GM18951 (cell line): ENCODE data around the gene KIF22.
"Not testable (repeated sequence)": the region's sequence is repeated elsewhere in the genome, so short reads cannot be mapped to it uniquely, and the experiment has no call there.

Experiments
- POLR2A ChIP-seq: IDR thresholded peaks from 4 replicates; pipeline ENCODE4 v1.6.1; 2011; ENCODE audit warnings: mild to moderate bottlenecking; ENCODE audit not compliant: insufficient read length, insufficient read depth; ENCODE audit errors: extremely low read depth
- in situ Hi-C: fragments of 300-500 bp; cut with MboI; formaldehyde crosslinking; loops from one replicate; pipeline ENCODE4 v1.12.0; 2022; ENCODE audit warnings: low sequenced_read_pairs, mixed read lengths, inconsistent platforms; ENCODE audit not compliant: unreplicated experiment

KIF22 gene

GRCh38 chr16:29819506-29819905, 29.0 kb downstream of the KIF22 start:
- no peak for TF ChIP-seq POLR2A
- in situ Hi-C loops, result no loop called here

- TF ChIP-seq POLR2A, result peak; percentile 64
Observed at GRCh38 chr16:29820271-29820701, 29.7 kb downstream of the KIF22 start, which contains the start of gene MVP. MVP (plus strand) TSS chr16:29820462; CDS start chr16:29830550, 10,088 bp downstream.

GRCh38 chr16:29820730-29821642, 30.4 kb downstream of the KIF22 start:
- in situ Hi-C loops, result no loop called here
- TF ChIP-seq POLR2A, result peak; percentile 74

More at GRCh38 chr16:29820271-29820701, 29.7 kb downstream of the KIF22 start, which contains the start of gene MVP:
- in situ Hi-C loops, result no loop called here

- TF ChIP-seq POLR2A, result no peak
- in situ Hi-C loops, result no loop called here
Observed at GRCh38 chr16:29821643-29822115, 31.1 kb downstream of the KIF22 start.

GRCh38 chr16:29824589-29825144, 34.1 kb downstream of the KIF22 start:
- no peak for TF ChIP-seq POLR2A
- in situ Hi-C loops, result no loop called here

- in situ Hi-C loops, result no loop called here
- TF ChIP-seq POLR2A, result no peak
Observed at GRCh38 chr16:29825145-29826044, 34.8 kb downstream of the KIF22 start.

- in situ Hi-C loops, result no loop called here
- TF ChIP-seq POLR2A, result no peak
Observed at GRCh38 chr16:29826342-29826695, 35.8 kb downstream of the KIF22 start.

GRCh38 chr16:29830774-29831173, 40.2 kb downstream of the KIF22 start:
- in situ Hi-C loops, result no loop called here
- TF ChIP-seq POLR2A, result no peak

- no peak for TF ChIP-seq POLR2A
- in situ Hi-C loops, result no loop called here
Observed at GRCh38 chr16:29831490-29831889, 40.9 kb downstream of the KIF22 start.

GRCh38 chr16:29833219-29833618, 42.7 kb downstream of the KIF22 start:
- in situ Hi-C loops, result not testable (repeated sequence)

GRCh38 chr16:29834079-29834478, 43.5 kb downstream of the KIF22 start:
- TF ChIP-seq POLR2A, result no peak
- in situ Hi-C loops, result no loop called here

GRCh38 chr16:29835926-29836325, 45.4 kb downstream of the KIF22 start:
- TF ChIP-seq POLR2A, result no peak
- in situ Hi-C loops, result no loop called here

- in situ Hi-C loops, result no loop called here
Observed at GRCh38 chr16:29836623-29837022, 46.1 kb downstream of the KIF22 start.

More at GRCh38 chr16:29836623-29837022, 46.1 kb downstream of the KIF22 start:
- TF ChIP-seq POLR2A, result no peak
